Measurements from ENCODE around the gene SDR39U1.
A peak's percentile ranks its signal among the peaks of the same experiment; 100 is the strongest.

The SDR39U1 gene

GRCh38 chr14:24408764-24409163 lies 33.8 kb downstream of the SDR39U1 start:
- ATAC-seq, result no peak

- ATAC-seq, result no peak
Observed at GRCh38 chr14:24407608-24408325, 34.8 kb downstream of the SDR39U1 start.

GRCh38 chr14:24406416-24406815 lies 36.2 kb downstream of the SDR39U1 start:
- no peak for ATAC-seq

GRCh38 chr14:24404814-24405213 lies 37.8 kb downstream of the SDR39U1 start:
- no peak for ATAC-seq

GRCh38 chr14:24403294-24403998 lies 39.1 kb downstream of the SDR39U1 start:
- ATAC-seq, result no peak

- ATAC-seq, result no peak
Observed at GRCh38 chr14:24401810-24402702, 40.5 kb downstream of the SDR39U1 start.

GRCh38 chr14:24399999-24400718 lies 42.4 kb downstream of the SDR39U1 start:
- no peak for ATAC-seq

GRCh38 chr14:24399447-24399822 lies 43.1 kb downstream of the SDR39U1 start:
- ATAC-seq, result no peak

- peak; percentile 55 to 63 for ATAC-seq
Observed at GRCh38 chr14:24398653-24399446, 43.7 kb downstream of the SDR39U1 start, which contains the start of gene NYNRIN. Gene NYNRIN (plus strand): TSS chr14:24399003. CDS start chr14:24399247, 244 bp downstream.

GRCh38 chr14:24398293-24398652 lies 44.3 kb downstream of the SDR39U1 start:
- no peak for ATAC-seq

GRCh38 chr14:24397639-24398292 lies 44.8 kb downstream of the SDR39U1 start:
- ATAC-seq, result no peak

- ATAC-seq, result no peak
Observed at GRCh38 chr14:24395609-24396582, 46.7 kb downstream of the SDR39U1 start.

GRCh38 chr14:24394275-24394674 lies 48.3 kb downstream of the SDR39U1 start:
- ATAC-seq, result no peak

GRCh38 chr14:24392325-24393091 lies 50.1 kb downstream of the SDR39U1 start:
- ATAC-seq, result no peak

- no peak for ATAC-seq
Observed at GRCh38 chr14:24390701-24391468, 51.7 kb downstream of the SDR39U1 start.

Data from activated CD4-positive, CD25-positive, alpha-beta regulatory T cell treated with anti-CD3 and anti-CD28 coated beads, Interleukin-2, amount 50 U/mL, for 24 hours (primary cell).